Activated CD8-positive, alpha-beta memory T cell treated with anti-CD3 and anti-CD28 coated beads, Interleukin-2, amount 50 U/mL, for 1 hour (primary cell): ENCODE data around the gene AP3M1.
"Not testable (repeated sequence)": the region's sequence is repeated elsewhere in the genome, so short reads cannot be mapped to it uniquely, and the experiment has no call there.

Experiments used
- DNase-seq: peaks from one replicate; pipeline ENCODE4 v3.0.0-alpha.2; 2020; ENCODE audit errors: extremely low read depth

AP3M1 gene

GRCh38 chr10:74150204-74150989 lies at the start of gene AP3M1:
TSS of gene AP3M1 (minus strand) at chr10:74150828. CDS start at chr10:74138379, 12,449 bp downstream.
- peak; percentile 78 for DNase-seq

DNA sequence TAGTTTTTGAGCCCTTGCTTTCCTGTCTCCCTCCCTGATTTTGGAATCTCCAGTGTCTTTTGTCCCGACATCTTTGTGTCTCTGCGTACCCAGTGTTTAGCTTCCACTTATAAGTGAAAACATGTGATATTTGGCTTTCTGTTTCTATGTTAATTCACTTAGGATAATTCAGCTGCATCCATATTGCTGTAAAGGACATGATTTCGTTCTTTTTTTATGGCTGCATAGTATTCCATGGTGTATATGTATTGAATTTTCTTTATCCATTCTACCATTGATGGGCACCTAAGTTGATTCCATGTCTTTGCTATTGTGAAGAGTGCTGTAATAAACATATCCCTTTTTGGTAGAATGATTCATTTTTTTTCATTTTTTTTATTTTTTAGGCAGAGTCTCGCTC lies 48.7 kb upstream of the AP3M1 start:
- DNase-seq = no peak

DNA sequence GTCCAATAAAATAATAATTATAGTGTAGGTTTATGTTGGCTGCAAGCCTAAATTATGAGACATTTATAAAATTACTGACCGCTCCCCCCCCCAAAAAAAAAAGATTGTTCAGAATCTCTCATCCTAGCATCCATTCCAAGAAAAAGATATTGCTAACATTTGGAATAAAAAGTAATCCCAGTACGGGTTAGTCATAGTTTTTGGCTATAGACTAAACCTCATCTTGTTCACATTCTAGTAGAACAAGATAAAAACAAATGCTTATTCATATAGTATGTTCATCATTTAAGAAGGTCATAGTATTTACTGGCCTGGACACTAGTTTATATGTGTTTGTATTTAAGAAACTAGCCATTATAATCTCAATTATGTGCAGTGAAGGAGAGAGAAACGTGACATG lies 44.4 kb upstream of the AP3M1 start:
- no peak for DNase-seq

GRCh38 chr10:74194545-74194944 lies 43.9 kb upstream of the AP3M1 start:
- no peak for DNase-seq

DNA sequence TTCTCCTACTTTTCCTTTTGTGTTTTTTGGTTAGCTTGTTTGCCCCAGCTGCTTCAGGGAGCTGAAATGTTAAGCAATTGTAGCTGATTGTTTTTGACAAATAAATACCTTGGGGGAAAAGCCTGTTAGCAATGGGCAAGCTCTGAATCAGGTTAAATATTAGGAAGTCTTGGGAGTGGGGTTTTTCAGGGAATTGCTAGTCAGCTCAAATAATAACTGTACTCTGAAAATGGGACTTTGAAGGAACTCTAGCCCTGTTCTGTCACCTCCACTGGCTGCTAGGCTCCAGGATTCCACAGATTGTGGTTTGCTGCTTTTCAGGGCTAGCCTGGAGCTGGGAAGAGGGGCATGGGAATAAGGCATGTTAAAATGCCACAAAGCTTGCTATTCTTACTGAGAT lies 39.9 kb upstream of the AP3M1 start:
- DNase-seq = no peak

DNA sequence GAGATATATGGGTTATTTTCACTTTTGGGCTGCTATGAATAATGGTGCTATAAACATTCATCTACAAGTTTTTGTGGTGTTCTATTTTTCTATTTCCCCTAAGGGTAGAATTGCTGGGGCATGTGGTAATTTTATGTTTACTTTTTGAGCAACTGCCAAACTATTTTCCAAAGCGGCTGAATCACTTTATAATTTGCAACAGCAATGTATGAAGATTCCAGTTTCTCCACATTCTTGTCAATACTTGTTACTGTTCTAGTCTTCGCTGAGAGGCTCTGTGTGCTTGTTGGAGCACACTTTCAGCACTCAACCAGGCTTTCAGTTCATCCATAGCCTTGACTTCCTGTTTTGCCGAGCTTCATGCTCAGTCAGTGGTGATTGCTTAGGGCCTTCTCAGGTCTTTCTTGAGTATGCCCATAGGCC lies 39.4 kb upstream of the AP3M1 start:
- DNase-seq = no peak

- not testable (repeated sequence) for DNase-seq
Measured at GRCh38 chr10:74188617-74189016, 38.0 kb upstream of the AP3M1 start.

DNA sequence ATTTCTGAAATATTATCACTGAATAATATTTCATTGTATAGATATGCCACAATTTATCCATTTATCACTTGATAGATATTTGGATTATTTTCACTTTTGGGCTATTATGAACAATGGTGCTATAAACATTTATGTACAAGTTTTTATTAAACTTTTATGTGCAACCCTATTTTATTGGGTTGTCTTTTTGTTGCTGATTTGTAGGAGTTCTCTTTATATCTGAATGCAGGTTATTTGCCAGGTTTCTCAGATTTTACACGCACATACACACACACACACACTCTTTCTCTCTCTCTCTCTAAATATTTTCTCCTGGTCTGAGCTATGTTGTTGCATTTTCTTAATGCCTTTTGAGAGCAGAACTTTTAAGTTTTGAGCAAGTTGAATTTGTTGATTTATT lies 36.6 kb upstream of the AP3M1 start:
- DNase-seq = no peak

DNA sequence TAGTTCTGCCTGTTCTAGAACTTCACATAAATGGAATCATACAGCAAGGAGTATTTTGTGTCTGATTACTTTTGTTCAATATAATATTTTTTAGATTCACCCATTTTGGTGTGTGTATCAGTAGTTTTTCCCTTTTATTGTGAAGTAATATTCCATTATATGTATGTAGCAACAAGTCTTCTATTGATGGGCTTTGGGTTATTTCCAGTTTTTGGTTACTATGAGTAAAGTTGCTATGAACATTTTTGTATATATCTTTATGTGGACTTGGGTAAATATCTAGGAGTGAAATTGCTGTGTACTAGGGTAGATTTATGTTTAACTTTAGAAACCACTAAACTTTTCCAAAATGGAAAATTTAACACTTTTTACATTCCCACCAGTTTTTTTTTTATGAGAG lies 36.0 kb upstream of the AP3M1 start:
- DNase-seq = no peak

GRCh38 chr10:74179111-74179710 lies 28.6 kb upstream of the AP3M1 start:
- no peak for DNase-seq

DNA sequence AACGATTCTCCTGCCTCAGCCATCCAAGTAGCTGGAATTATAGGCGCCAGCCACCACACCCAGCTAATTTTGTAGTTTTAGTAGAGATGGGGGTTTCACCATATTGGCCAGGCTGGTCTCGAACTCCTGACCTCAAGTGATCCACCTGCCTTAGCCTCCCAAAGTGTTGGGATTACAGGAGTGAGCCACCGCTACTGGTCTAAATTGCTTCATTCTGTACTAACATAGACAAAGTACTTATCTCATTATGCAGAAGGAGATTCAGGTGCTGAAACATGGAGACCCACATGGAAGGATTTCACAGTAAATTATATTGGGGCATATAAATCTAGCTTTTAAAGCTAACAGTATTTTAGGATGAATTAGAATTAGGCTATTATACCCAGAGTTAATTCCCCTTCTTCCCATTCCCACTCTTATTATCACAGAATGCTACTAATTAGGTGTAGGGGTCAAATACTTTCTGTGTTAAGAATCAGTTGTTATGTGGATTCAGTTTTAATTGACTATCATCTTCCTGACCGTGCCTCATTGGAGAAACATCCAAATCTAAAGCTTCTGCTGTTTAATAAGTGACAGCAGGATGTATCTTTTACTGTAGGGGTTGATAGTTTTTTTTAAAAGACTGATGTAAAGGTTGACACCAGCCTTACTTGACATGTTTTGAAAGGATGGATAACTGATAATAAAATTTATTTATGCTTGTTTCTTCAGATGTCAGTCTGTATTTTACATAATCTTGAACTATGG lies 27.6 kb upstream of the AP3M1 start:
- DNase-seq = no peak

GRCh38 chr10:74177140-74177677 lies 26.6 kb upstream of the AP3M1 start:
- no peak for DNase-seq

DNA sequence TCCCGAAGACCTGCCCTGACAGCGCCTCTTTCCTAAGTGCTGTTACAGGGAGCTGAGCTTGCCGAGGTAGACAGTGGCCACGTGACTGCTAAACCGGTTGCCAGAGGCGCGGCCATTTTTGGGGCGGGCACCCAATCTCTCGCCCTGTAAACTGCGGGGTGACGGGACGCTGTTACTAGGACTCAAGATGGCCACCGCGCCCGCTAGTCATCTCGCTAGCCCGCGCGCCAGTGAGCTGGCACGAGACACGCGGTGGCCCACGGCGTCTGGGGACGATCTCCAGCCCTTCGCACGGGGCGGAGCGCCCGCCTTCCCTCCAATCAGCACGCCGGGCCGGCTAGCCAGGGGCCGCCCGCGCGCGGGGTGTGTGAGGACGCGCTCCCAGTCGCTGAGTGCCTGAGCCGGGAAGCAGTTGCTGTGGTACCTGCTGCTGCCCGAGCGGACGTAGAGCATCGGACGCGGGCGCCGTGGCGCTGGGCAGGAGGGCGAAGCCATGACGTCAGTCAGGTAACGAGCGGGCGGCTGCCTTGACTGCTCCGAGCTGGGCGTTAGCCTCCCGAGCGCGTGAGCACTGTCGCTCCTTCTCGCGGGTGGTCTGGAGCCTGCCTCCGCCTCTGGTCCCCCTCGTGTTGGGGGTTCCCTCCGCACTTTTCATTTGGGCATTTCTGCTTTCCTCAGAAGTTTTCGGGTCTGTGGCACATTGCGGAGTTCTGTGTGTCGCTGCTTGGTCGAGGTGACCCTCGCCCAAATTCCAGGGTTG lies 25.9 kb upstream of the AP3M1 start:
- DNase-seq = peak; percentile 90

GRCh38 chr10:74175510-74176379 lies 25.1 kb upstream of the AP3M1 start:
- no peak for DNase-seq

DNA sequence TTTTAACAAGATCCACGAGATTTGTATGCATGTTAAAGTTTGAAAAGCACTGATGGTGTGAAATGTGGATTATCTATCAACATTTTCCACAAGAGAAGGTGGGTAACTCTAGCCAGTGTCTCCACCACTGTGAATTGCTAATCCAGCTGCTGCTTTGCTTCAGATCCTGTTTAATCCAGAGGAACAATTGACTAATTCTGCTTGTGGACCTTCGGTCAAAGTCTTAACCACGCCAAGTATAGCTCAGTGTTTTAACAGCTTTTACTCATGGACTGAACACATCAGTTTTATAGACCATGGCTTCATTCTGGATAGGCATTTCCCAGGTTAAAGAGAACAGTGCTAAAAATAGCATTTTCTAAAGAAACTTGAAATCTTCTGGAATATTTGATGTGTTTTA lies 23.9 kb upstream of the AP3M1 start:
- no peak for DNase-seq

GRCh38 chr10:74171625-74172024 lies 21.0 kb upstream of the AP3M1 start:
- no peak for DNase-seq

DNA sequence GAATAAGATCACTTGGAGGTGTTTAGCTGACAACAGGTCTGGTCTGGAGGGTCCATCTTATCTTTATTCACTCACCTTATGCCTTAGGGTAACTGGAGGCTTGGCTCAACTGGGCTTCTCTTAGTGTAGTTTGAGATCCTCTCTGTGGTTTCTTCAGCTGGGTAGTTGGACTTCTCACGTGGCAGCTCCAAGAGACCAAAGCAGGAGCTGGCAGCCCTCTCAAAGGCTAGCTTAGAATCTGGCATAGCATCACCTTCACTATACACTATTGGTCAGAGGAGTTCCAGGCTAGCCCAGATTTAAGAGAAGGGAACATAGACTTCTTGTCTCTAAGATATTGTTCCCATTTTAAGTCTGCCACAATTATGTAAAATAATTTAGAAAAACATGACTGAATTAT lies 16.8 kb upstream of the AP3M1 start:
- no peak for DNase-seq

DNA sequence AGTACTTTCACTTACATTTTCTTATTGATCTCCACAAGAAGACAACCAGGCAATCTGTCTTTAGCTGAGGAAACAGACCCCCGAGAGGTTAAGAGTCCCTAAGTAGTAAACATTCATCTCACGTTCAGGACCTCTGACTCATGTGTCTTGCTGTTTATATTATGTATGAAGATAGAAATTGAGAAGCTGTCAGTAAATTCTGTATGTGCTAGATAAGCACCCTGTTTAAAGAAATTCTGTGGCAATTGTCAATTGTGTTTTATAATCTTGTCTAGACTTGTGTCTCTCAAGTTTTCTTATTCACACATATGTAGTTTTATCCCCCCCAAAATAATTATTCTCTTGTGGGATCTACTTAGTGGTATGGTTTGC lies 14.9 kb upstream of the AP3M1 start:
- DNase-seq = no peak

GRCh38 chr10:74164716-74165529 lies 14.3 kb upstream of the AP3M1 start:
- no peak for DNase-seq
